Fibroblast of villous mesenchyme (primary cell): ENCODE results near the gene PHF2. TPM values are rescaled to one million over a fixed set of nuclear protein-coding genes. Genes with fewer than 3 reads are reported as not detected.

Experiments used
- DNase-seq: peaks from one replicate; pipeline ENCODE4 v3.0.0-alpha.2; 2010; ENCODE audit warnings: low read depth
- H3K4me3 ChIP-seq: 2 replicates; pipeline ENCODE4 v1.5.1; 2011; ENCODE audit warnings: low read depth, mild to moderate bottlenecking, low read length
- CTCF ChIP-seq: IDR thresholded peaks from 2 replicates; pipeline ENCODE4 v1.5.1; 2012; ENCODE audit warnings: low read depth, mild to moderate bottlenecking, low read length; ENCODE audit not compliant: insufficient read depth
- total RNA-seq: library from RNA; depleted of rRNA; stranded (reverse); fragments of >200 nt; gene quantifications from 2 replicates; pipeline ENCODE4 v1.2.3, GENCODE V29; 2012

Gene PHF2
- total RNA-seq, 1 donor: 15.5 TPM

DNA sequence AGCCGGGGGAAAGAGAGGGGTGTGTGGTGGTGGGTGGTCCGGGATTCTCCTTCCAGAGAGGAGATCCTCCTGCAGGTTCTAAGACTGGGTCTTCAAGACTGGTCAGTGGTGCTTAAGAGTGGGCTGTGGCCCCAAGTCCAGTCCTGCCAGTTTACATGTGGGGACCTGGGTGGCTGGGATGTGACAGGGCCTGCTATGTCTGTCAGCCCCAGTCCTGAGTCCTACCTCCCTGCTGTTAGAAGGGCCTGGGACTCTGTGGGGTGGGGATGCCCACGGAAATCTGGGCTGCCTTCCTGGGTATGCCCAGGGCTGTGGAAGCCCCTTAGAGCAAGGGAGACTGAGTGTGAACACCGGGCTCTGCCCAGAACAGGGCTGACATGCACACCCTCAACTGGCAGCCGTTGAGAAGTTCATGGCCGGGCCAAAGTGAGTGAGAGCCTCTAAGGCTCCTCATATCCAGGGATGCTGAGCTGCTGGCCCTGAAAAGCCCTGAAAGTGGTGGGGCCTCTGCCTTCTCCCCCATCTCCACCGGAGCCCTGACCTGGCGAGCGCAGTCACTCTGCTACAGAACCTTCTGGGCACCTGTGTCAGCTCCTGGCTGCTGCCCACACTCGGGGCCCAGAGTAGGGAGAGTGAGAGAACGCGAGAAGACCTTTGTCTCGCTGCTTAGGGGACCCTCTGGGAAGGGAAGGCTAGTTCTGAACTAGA, 1.7 kb downstream of the PHF2 start:
- peak overlapping the region; percentile 57 for H3K4me3 ChIP-seq
- no peak for TF ChIP-seq CTCF
- no peak for DNase-seq

- H3K4me3 ChIP-seq: no peak overlapping the region
- no peak for TF ChIP-seq CTCF
- no peak for DNase-seq
These were observed 2.5 kb downstream of the PHF2 start for GRCh38 chr9:93578844-93579243.

- no peak for TF ChIP-seq CTCF
- DNase-seq: no peak
- no peak overlapping the region for H3K4me3 ChIP-seq
These were observed 3.5 kb downstream of the PHF2 start for GRCh38 chr9:93579711-93580516.

DNA sequence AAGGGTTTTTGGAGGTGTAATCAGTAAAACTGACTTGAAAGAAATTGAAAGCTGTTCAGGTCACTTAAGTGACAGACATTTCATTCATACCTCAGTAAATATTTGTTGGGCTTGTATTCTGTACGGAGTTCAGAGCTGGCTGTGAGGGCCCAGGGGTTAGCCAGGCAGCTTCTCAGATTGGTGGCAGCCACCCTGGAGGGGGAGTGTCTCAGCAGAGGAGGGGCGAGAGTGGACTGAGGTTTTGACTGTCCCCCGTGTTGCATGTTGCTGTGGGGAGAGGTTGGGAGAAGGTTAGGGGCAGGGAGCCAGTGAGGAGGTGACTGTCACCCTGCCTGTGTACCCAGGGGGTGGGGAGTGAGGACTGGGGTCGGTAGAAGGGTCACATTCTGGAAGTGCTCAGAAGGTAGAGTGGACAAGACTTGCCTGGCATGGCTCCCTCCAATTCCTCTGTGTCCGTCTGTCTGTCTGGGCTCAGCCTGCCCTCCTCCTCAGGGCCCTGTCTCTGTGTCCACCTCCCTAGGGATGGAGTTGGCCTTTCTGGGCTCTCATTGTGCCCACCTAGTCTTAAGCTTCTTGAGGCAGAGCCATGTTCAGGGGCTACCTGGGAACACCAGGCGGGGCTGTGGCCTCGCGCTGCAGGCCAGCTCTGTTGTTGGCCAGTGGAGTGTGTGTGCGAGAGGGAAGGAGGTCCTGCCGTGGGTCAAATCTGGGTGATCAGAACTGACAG, 4.4 kb downstream of the PHF2 start:
- DNase-seq: no peak
- H3K4me3 ChIP-seq: no peak overlapping the region
- TF ChIP-seq CTCF: no peak

GRCh38 chr9:93582115-93582514, 5.7 kb downstream of the PHF2 start:
- no peak for TF ChIP-seq CTCF
- H3K4me3 ChIP-seq: no peak overlapping the region
- DNase-seq: no peak

GRCh38 chr9:93582550-93582949, 6.2 kb downstream of the PHF2 start:
- no peak overlapping the region for H3K4me3 ChIP-seq
- no peak for DNase-seq
- no peak for TF ChIP-seq CTCF
